ENCODE data around the gene SH2D3C. TPM values are rescaled to one million over a fixed set of nuclear protein-coding genes. Genes with fewer than 3 reads are reported as not detected.
A peak's percentile ranks its signal among the peaks of the same experiment; 100 is the strongest.

SH2D3C gene
- total RNA-seq, 2 donors from 2014 or later, result 15.9 to 27.2 TPM

GRCh38 chr9:127705577-127706379, 72.7 kb downstream of the SH2D3C start:
- no peak overlapping the region for H3K4me3 Mint-ChIP-seq
- no peaks in the 10 kb centered on the region for H3K9me3 ChIP-seq (ENCODE audit: control insufficient read depth, low read length, poor library complexity, severe bottlenecking)
- ATAC-seq (no peak), DNase-seq (no peak)
- H3K27ac Mint-ChIP-seq, result no peak overlapping the region
- H3K36me3 Mint-ChIP-seq (ENCODE audit: low read depth), result no peaks in the 10 kb centered on the region
- no peaks in the 10 kb centered on the region for H3K27me3 Mint-ChIP-seq
- peaks cover 8% of the 10 kb centered on the region for H3K4me1 Mint-ChIP-seq

- H3K27ac Mint-ChIP-seq, result no peak overlapping the region
- H3K36me3 Mint-ChIP-seq (ENCODE audit: low read depth), result no peaks in the 10 kb centered on the region
- no peaks in the 10 kb centered on the region for H3K9me3 ChIP-seq (ENCODE audit: control insufficient read depth, low read length, poor library complexity, severe bottlenecking)
- no peaks in the 10 kb centered on the region for H3K27me3 Mint-ChIP-seq
- DNase-seq (no peak), ATAC-seq (no peak)
- no peak overlapping the region for H3K4me3 Mint-ChIP-seq
- peaks cover 17% of the 10 kb centered on the region for H3K4me1 Mint-ChIP-seq
Observed at GRCh38 chr9:127703289-127703946, 75.0 kb downstream of the SH2D3C start.

GRCh38 chr9:127700594-127701255, 77.7 kb downstream of the SH2D3C start:
- ATAC-seq (no peak), DNase-seq (no peak)
- peak overlapping the region; percentile 55 for H3K4me3 Mint-ChIP-seq
- no peaks in the 10 kb centered on the region for H3K9me3 ChIP-seq (ENCODE audit: control insufficient read depth, low read length, poor library complexity, severe bottlenecking)
- peak overlapping the region; percentile 89 for H3K27ac Mint-ChIP-seq
- H3K27me3 Mint-ChIP-seq, result no peaks in the 10 kb centered on the region
- no peaks in the 10 kb centered on the region for H3K36me3 Mint-ChIP-seq (ENCODE audit: low read depth)
- H3K4me1 Mint-ChIP-seq, result peaks cover 9% of the 10 kb centered on the region

- H3K27me3 Mint-ChIP-seq, result no peaks in the 10 kb centered on the region
- H3K9me3 ChIP-seq (ENCODE audit: control insufficient read depth, low read length, poor library complexity, severe bottlenecking), result no peaks in the 10 kb centered on the region
- peak overlapping the region; percentile 89 for H3K27ac Mint-ChIP-seq
- H3K36me3 Mint-ChIP-seq (ENCODE audit: low read depth), result no peaks in the 10 kb centered on the region
- DNase-seq (no peak), ATAC-seq (no peak)
- no peak overlapping the region for H3K4me3 Mint-ChIP-seq
- peaks cover 9% of the 10 kb centered on the region for H3K4me1 Mint-ChIP-seq
Observed at GRCh38 chr9:127700140-127700539, 78.3 kb downstream of the SH2D3C start.

- ATAC-seq, result peak; percentile 98
- peak overlapping the region; percentile 89 for H3K27ac Mint-ChIP-seq
- peak overlapping the region; percentile 80 for H3K4me3 Mint-ChIP-seq
- H3K36me3 Mint-ChIP-seq (ENCODE audit: low read depth), result peaks cover 3% of the 10 kb centered on the region
- peak; percentile 65 to 71 (median 70) for DNase-seq
- no peaks in the 10 kb centered on the region for H3K27me3 Mint-ChIP-seq
- H3K9me3 ChIP-seq (ENCODE audit: control insufficient read depth, low read length, poor library complexity, severe bottlenecking), result no peaks in the 10 kb centered on the region
- peaks cover 11% of the 10 kb centered on the region for H3K4me1 Mint-ChIP-seq
Observed at GRCh38 chr9:127698985-127699670, 79.3 kb downstream of the SH2D3C start.

GRCh38 chr9:127698386-127698785, 80.1 kb downstream of the SH2D3C start:
- DNase-seq (no peak), ATAC-seq (no peak)
- H3K27me3 Mint-ChIP-seq, result no peaks in the 10 kb centered on the region
- H3K4me1 Mint-ChIP-seq, result peaks cover 11% of the 10 kb centered on the region
- H3K27ac Mint-ChIP-seq, result no peak overlapping the region
- no peaks in the 10 kb centered on the region for H3K9me3 ChIP-seq (ENCODE audit: control insufficient read depth, low read length, poor library complexity, severe bottlenecking)
- H3K4me3 Mint-ChIP-seq, result peak overlapping the region; percentile 43
- H3K36me3 Mint-ChIP-seq (ENCODE audit: low read depth), result peaks cover 6% of the 10 kb centered on the region

GRCh38 chr9:127697575-127697974, 80.9 kb downstream of the SH2D3C start:
- Mint-ChIP-seq H3K4me3 (no peak overlapping the region), H3K4me1 (peaks cover 11% of the 10 kb centered on the region), H3K27me3 (no peaks in the 10 kb centered on the region), H3K27ac (no peak overlapping the region), H3K36me3 (ENCODE audit: low read depth) (peaks cover 6% of the 10 kb centered on the region)
- ATAC-seq, result no peak
- H3K9me3 ChIP-seq (ENCODE audit: control insufficient read depth, low read length, poor library complexity, severe bottlenecking), result no peaks in the 10 kb centered on the region
- no peak for DNase-seq

GRCh38 chr9:127694890-127695720, 83.4 kb downstream of the SH2D3C start:
- DNase-seq (no peak), ATAC-seq (no peak)
- no peaks in the 10 kb centered on the region for H3K9me3 ChIP-seq (ENCODE audit: control insufficient read depth, low read length, poor library complexity, severe bottlenecking)
- H3K4me1 Mint-ChIP-seq, result peaks cover 8% of the 10 kb centered on the region
- H3K4me3 Mint-ChIP-seq, result no peak overlapping the region
- no peaks in the 10 kb centered on the region for H3K27me3 Mint-ChIP-seq
- peak overlapping the region; percentile 14 for H3K27ac Mint-ChIP-seq
- H3K36me3 Mint-ChIP-seq (ENCODE audit: low read depth), result peaks cover 8% of the 10 kb centered on the region

GRCh38 chr9:127693697-127694096, 84.8 kb downstream of the SH2D3C start:
- H3K4me1 Mint-ChIP-seq, result peaks cover 2% of the 10 kb centered on the region
- H3K4me3 Mint-ChIP-seq, result no peak overlapping the region
- no peaks in the 10 kb centered on the region for H3K9me3 ChIP-seq (ENCODE audit: control insufficient read depth, low read length, poor library complexity, severe bottlenecking)
- peak overlapping the region; percentile 24 for H3K27ac Mint-ChIP-seq
- peaks cover 8% of the 10 kb centered on the region for H3K36me3 Mint-ChIP-seq (ENCODE audit: low read depth)
- no peak for DNase-seq
- no peaks in the 10 kb centered on the region for H3K27me3 Mint-ChIP-seq
- ATAC-seq, result no peak

- Mint-ChIP-seq H3K27me3 (no peaks in the 10 kb centered on the region), H3K36me3 (ENCODE audit: low read depth) (peaks cover 8% of the 10 kb centered on the region), H3K4me1 (peaks cover 2% of the 10 kb centered on the region), H3K27ac (peak overlapping the region; percentile 24), H3K4me3 (no peak overlapping the region)
- ATAC-seq (no peak), DNase-seq (no peak)
- no peaks in the 10 kb centered on the region for H3K9me3 ChIP-seq (ENCODE audit: control insufficient read depth, low read length, poor library complexity, severe bottlenecking)
Observed at GRCh38 chr9:127693143-127693542, 85.3 kb downstream of the SH2D3C start.

- no peak for DNase-seq
- H3K9me3 ChIP-seq (ENCODE audit: control insufficient read depth, low read length, poor library complexity, severe bottlenecking), result no peaks in the 10 kb centered on the region
- no peaks in the 10 kb centered on the region for H3K27me3 Mint-ChIP-seq
- peaks cover 2% of the 10 kb centered on the region for H3K4me1 Mint-ChIP-seq
- no peak for ATAC-seq
- H3K27ac Mint-ChIP-seq, result no peak overlapping the region
- peaks cover 8% of the 10 kb centered on the region for H3K36me3 Mint-ChIP-seq (ENCODE audit: low read depth)
- no peak overlapping the region for H3K4me3 Mint-ChIP-seq
Observed at GRCh38 chr9:127692071-127692470, 86.4 kb downstream of the SH2D3C start.

- Mint-ChIP-seq H3K27me3 (no peaks in the 10 kb centered on the region), H3K27ac (no peak overlapping the region), H3K36me3 (ENCODE audit: low read depth) (peaks cover 8% of the 10 kb centered on the region)
Observed at GRCh38 chr9:127690735-127691134, 87.7 kb downstream of the SH2D3C start.

More at GRCh38 chr9:127690735-127691134, 87.7 kb downstream of the SH2D3C start:
- Mint-ChIP-seq H3K4me1 (peaks cover 2% of the 10 kb centered on the region), H3K4me3 (no peak overlapping the region)
- DNase-seq, result no peak
- H3K9me3 ChIP-seq (ENCODE audit: control insufficient read depth, low read length, poor library complexity, severe bottlenecking), result no peaks in the 10 kb centered on the region
- ATAC-seq, result no peak
